Loucy (cell line): ENCODE measurements around the gene PLIN1.

Source experiments
- EZH2phosphoT487 ChIP-seq: fragments of 200-600 bp; IDR thresholded peaks from 2 replicates; pipeline ENCODE4 v1.6.1; 2018; ENCODE audit warnings: antibody characterized with exemption, mild to moderate bottlenecking, moderate library complexity, borderline replicate concordance
- TF ChIP-seq, protein P1 (sequence below): fragments of 200-600 bp; sonication (generic); conservative IDR thresholded peaks from 2 replicates; pipeline ENCODE4 v1.5.1; 2014; ENCODE audit warnings: mild to moderate bottlenecking, antibody characterized with exemption, low read length

DNA sequence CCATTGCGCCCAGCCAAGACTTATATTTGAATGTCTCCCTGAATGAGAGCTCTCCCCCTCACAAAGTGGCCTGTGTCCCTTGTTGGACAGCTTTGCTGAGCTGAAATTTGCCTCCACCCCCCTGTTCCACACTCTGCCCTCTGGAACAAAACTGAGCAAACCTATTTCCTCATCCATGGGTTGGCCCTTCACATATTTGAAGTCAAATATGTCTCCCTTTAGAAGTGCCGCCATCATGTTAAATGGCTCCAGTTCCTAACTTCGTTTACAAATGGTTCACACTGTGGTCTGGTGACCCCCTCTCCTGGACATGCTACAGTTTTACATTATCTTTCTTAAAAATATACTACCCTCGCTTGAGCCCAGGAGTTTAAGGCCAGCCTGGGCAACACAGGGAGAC, 4.6 kb downstream of the PLIN1 start:
- TF ChIP-seq, protein P1, sequence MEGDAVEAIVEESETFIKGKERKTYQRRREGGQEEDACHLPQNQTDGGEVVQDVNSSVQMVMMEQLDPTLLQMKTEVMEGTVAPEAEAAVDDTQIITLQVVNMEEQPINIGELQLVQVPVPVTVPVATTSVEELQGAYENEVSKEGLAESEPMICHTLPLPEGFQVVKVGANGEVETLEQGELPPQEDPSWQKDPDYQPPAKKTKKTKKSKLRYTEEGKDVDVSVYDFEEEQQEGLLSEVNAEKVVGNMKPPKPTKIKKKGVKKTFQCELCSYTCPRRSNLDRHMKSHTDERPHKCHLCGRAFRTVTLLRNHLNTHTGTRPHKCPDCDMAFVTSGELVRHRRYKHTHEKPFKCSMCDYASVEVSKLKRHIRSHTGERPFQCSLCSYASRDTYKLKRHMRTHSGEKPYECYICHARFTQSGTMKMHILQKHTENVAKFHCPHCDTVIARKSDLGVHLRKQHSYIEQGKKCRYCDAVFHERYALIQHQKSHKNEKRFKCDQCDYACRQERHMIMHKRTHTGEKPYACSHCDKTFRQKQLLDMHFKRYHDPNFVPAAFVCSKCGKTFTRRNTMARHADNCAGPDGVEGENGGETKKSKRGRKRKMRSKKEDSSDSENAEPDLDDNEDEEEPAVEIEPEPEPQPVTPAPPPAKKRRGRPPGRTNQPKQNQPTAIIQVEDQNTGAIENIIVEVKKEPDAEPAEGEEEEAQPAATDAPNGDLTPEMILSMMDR = no peak
- TF ChIP-seq EZH2phosphoT487 = no peak
